Measurements from ENCODE around the gene CNTNAP4.

- TF ChIP-seq CTCF (IDR thresholded peaks at IDR 0.05) (no peak), POLR2A (IDR thresholded peaks at IDR 0.05) (no peak), POLR2AphosphoS5 (IDR thresholded peaks at IDR 0.05) (no peak)
These were observed 96.8 kb downstream of the CNTNAP4 start for GRCh38 chr16:76373998-76374397.

Data from prostate gland (tissue), 2 donors.